Mesenchymal stem cell (in vitro differentiated cells and primary cell): ENCODE measurements around the gene ZFPM1.

ENCODE experiments used
- DNase-seq: peaks from one replicate; pipeline ENCODE4 v3.0.0-alpha.2; 2013
- H2AFZ ChIP-seq: one replicate; pipeline ENCODE4 v1.6.1; 2013; ENCODE audit warnings: low read depth, mild to moderate bottlenecking, control low read depth, inconsistent platforms, low read length, moderate library complexity
- H2AK5ac ChIP-seq: 2 replicates; pipeline ENCODE4 v1.6.1; 2013; ENCODE audit warnings: low read length, moderate library complexity, mild to moderate bottlenecking, inconsistent platforms; ENCODE audit not compliant: severe bottlenecking
- H2BK120ac ChIP-seq: one replicate; pipeline ENCODE4 v1.6.1; 2013; ENCODE audit warnings: low read depth, mild to moderate bottlenecking, inconsistent platforms, low read length, moderate library complexity
- H2BK12ac ChIP-seq, 2 experiments: one replicate each; pipeline ENCODE4 v1.6.1; 2013; ENCODE audit warnings: inconsistent platforms in 2 of 2, low read length in 2 of 2, mild to moderate bottlenecking in 2 of 2, moderate library complexity in 2 of 2, control low read depth in 1 of 2
- H2BK15ac ChIP-seq: one replicate; pipeline ENCODE4 v1.6.1; 2013; ENCODE audit warnings: mild to moderate bottlenecking, low read depth, inconsistent platforms; ENCODE audit not compliant: poor library complexity, severe bottlenecking
- H2BK5ac ChIP-seq: 2 replicates; pipeline ENCODE4 v1.6.1; 2013; ENCODE audit warnings: low read depth, mild to moderate bottlenecking, low read length, control low read depth, inconsistent platforms; ENCODE audit not compliant: poor library complexity, severe bottlenecking
- H3K14ac ChIP-seq, 2 experiments: one replicate each; pipeline ENCODE4 v1.6.1; 2013; ENCODE audit warnings: inconsistent platforms in 2 of 2, low read length in 2 of 2, control low read depth in 1 of 2, mild to moderate bottlenecking in 1 of 2, moderate library complexity in 1 of 2
- H3K18ac ChIP-seq, 2 experiments: one replicate each; pipeline ENCODE4 v1.6.1; 2013; ENCODE audit warnings: inconsistent platforms in 2 of 2, low read length in 2 of 2, control low read depth in 1 of 2, low read depth in 1 of 2, mild to moderate bottlenecking in 1 of 2
- H3K23ac ChIP-seq, 2 experiments: one replicate each; pipeline ENCODE4 v1.6.1; 2013; ENCODE audit warnings: inconsistent platforms in 2 of 2, low read length in 2 of 2, mild to moderate bottlenecking in 2 of 2, moderate library complexity in 2 of 2, control low read depth in 1 of 2
- H3K27ac ChIP-seq: 2 replicates; pipeline ENCODE4 v1.5.1; 2013; ENCODE audit warnings: mild to moderate bottlenecking, moderate library complexity, low read length, control low read depth, inconsistent platforms; ENCODE audit not compliant: poor library complexity, severe bottlenecking
- H3K27me3 ChIP-seq, 2 experiments: 2 replicates each; pipeline versions ENCODE4 v1.6.1 to v1.7.0; 2013; ENCODE audit warnings: low read length in 2 of 2, mild to moderate bottlenecking in 2 of 2, moderate library complexity in 2 of 2, control low read depth in 1 of 2, inconsistent platforms in 1 of 2; ENCODE audit not compliant: control insufficient read depth in 1 of 2, insufficient read depth in 1 of 2
- H3K36me3 ChIP-seq, 2 experiments: 2 replicates each; pipeline versions ENCODE4 v1.6.1 to v1.7.0; 2013; ENCODE audit warnings: low read length in 2 of 2, control low read depth in 1 of 2, inconsistent platforms in 1 of 2, low read depth in 1 of 2, mild to moderate bottlenecking in 1 of 2; ENCODE audit not compliant: insufficient read depth in 2 of 2, control insufficient read depth in 1 of 2
- H3K4ac ChIP-seq, 2 experiments: one replicate each; pipeline ENCODE4 v1.6.1; 2013; ENCODE audit warnings: inconsistent platforms in 2 of 2, low read length in 2 of 2, mild to moderate bottlenecking in 2 of 2, moderate library complexity in 2 of 2, control low read depth in 1 of 2, low read depth in 1 of 2
- H3K4me1 ChIP-seq: 2 replicates; pipeline ENCODE4 v1.6.1; 2013; ENCODE audit warnings: low read depth, low read length, control low read depth; ENCODE audit not compliant: control insufficient read depth, insufficient read depth
- H3K4me2 ChIP-seq: 2 replicates; pipeline ENCODE4 v1.6.1; 2013; ENCODE audit warnings: low read length, mild to moderate bottlenecking, inconsistent platforms; ENCODE audit not compliant: poor library complexity, severe bottlenecking
- H3K4me3 ChIP-seq, 2 experiments: 2 replicates each; pipeline versions ENCODE4 v1.5.1 to v1.7.0; 2013; ENCODE audit warnings: low read length in 2 of 2, mild to moderate bottlenecking in 2 of 2, control low read depth in 1 of 2, low read depth in 1 of 2; ENCODE audit not compliant: insufficient read depth in 1 of 2
- H3K79me1 ChIP-seq: replicated peaks from 2 replicates; pipeline ENCODE4 v1.6.1; 2013; ENCODE audit warnings: mild to moderate bottlenecking, control low read depth, low read length, inconsistent platforms; ENCODE audit not compliant: poor library complexity, severe bottlenecking
- H3K9ac ChIP-seq: 2 replicates; pipeline ENCODE4 v1.7.0; 2013; ENCODE audit warnings: mild to moderate bottlenecking, low read length, moderate library complexity
- H3K9me3 ChIP-seq: 2 replicates; pipeline ENCODE4 v1.7.0; 2013; ENCODE audit warnings: mild to moderate bottlenecking, low read length; ENCODE audit not compliant: control insufficient read depth
- H4K8ac ChIP-seq: one replicate; pipeline ENCODE4 v1.6.1; 2013; ENCODE audit warnings: inconsistent platforms, mild to moderate bottlenecking, low read length, moderate library complexity
- H4K91ac ChIP-seq: one replicate; pipeline ENCODE4 v1.6.1; 2013; ENCODE audit warnings: mild to moderate bottlenecking, low read length, inconsistent platforms
- WGBS: methylation state at CpG from one replicate; pipeline ENCODE4 v1.1.7; 2013; ENCODE audit warnings: mixed read lengths; 5-methylcytosine and 5-hydroxymethylcytosine counted together

The ZFPM1 gene

DNA sequence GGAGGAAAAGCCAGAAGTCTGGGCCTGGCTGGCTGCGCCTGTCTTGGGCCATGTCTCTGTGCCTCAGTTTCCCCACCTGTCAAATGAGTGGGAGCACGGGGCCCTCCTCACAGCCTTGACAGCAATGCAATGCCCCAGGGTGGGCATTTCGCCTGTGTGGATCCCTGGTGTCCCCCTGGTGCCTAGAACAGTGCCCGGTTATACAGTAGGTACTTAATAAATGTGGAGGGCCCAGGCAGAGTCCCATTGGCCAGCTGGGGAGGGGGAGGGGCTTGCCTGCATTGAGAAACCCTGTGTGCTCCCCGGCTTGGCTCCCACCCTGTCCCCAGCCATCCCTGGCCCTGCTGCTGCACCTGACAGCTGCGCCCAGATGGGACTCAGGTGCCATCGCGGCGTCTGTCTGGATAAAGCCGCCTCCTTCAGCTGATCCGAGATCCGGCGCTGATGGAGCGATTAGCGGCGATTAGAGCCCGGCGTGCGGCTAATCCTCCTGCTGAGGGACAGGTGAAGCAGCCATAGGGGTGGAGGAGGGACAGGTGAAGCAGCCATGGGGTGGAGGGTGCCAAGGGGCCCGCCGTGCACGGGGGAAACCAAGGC, 12.4 kb downstream of the ZFPM1 start:
- no peak overlapping the region for H2BK120ac ChIP-seq
- H2BK12ac ChIP-seq = no peak overlapping the region
- no peak overlapping the region for H3K4me3 ChIP-seq
- no peak overlapping the region for H3K4ac ChIP-seq
- no peak overlapping the region for H3K9ac ChIP-seq
- no peak overlapping the region for H4K8ac ChIP-seq
- no peak overlapping the region for H2AK5ac ChIP-seq
- H2BK15ac ChIP-seq = no peak overlapping the region
- WGBS = 98% methylated on average over 22 of the region's 22 CpGs
- no peak for DNase-seq
- H4K91ac ChIP-seq = no peak overlapping the region
- H3K4me2 ChIP-seq = no peak overlapping the region
- no peak overlapping the region for H2AFZ ChIP-seq
- no peaks in the 10 kb centered on the region for H3K27me3 ChIP-seq
- H3K9me3 ChIP-seq = no peaks in the 10 kb centered on the region
- H3K36me3 ChIP-seq = peaks cover 0 to 5% of the 10 kb centered on the region in 2 experiments
- no peak overlapping the region for H3K14ac ChIP-seq
- no peak overlapping the region for H2BK5ac ChIP-seq
- H3K27ac ChIP-seq = no peak overlapping the region
- H3K23ac ChIP-seq = no peak overlapping the region
- H3K4me1 ChIP-seq = peaks cover 25% of the 10 kb centered on the region
- H3K18ac ChIP-seq = no peak overlapping the region
- H3K79me1 ChIP-seq = peaks cover 54% of the 10 kb centered on the region

DNA sequence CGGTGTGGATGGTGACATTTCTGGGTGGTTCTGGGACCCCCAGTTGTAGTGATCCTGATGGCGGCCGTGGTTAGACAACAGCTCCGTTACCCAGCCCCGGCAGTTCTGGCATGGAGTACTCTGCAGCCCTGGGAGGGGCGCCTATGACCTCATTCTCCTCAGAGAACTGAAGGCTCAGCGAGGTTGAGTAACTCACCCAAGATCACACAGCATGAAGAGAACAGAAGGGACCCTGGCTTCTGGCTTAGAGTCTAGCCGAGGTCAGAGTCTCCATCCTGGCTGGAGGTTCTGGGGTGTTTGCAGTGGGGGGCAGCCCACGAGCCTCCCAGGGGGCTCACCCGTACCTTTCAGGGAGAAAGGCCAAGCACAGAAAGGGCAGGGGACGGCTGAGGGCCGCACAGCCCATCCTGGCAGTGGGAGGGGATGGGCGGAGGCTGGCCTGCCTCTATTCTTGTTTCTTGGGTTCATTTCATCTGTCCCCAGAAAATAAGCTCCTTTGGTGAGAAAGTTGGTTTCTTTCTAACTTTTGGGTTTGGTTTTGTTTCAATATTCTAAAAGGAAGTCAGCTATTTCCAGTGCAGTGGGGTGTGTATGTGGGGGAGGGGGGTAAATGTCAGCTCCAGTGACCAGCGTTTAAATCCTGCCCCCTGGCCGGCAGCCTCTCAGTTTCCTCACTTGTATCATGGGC, 13.2 kb downstream of the ZFPM1 start:
- Histone ChIP-seq H3K36me3 (peaks cover 0 to 6% of the 10 kb centered on the region in 2 experiments), H4K8ac (no peak overlapping the region), H3K4me1 (peaks cover 23% of the 10 kb centered on the region), H3K4ac (no peak overlapping the region), H2AFZ (no peak overlapping the region), H2BK120ac (no peak overlapping the region), H4K91ac (no peak overlapping the region), H3K23ac (no peak overlapping the region), H2BK5ac (no peak overlapping the region), H3K9me3 (no peaks in the 10 kb centered on the region), H3K9ac (no peak overlapping the region), H3K27me3 (no peaks in the 10 kb centered on the region), H2BK15ac (no peak overlapping the region), H3K4me3 (no peak overlapping the region), H2BK12ac (no peak overlapping the region), H3K27ac (no peak overlapping the region), H3K14ac (no peak overlapping the region), H3K4me2 (no peak overlapping the region), H3K18ac (no peak overlapping the region), H3K79me1 (peaks cover 53% of the 10 kb centered on the region), H2AK5ac (no peak overlapping the region)
- DNase-seq = no peak
- WGBS = 87% methylated on average over 15 of the region's 15 CpGs

DNA sequence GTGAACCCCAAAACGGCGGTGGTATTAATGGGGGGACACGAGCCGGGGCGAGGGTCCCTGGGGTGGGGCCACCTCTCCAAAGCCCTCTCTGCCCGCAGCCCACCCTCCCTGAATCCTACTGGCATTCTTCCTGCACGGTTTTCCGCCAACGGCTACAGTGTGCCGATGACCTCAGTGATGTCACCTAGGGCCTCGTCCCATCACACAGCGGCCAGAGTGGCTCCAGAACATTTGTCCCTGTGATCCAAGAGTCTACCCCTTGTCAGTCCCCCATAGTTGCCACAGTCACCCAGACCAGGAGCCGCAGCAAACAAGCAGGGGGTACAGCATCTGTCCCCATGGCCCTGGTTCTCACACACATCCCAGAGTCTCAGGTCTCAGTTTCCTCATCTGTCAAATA, 13.9 kb downstream of the ZFPM1 start:
- Histone ChIP-seq H4K8ac (no peak overlapping the region), H3K4ac (no peak overlapping the region), H3K27me3 (no peaks in the 10 kb centered on the region), H2BK120ac (no peak overlapping the region), H2AFZ (no peak overlapping the region), H3K18ac (no peak overlapping the region), H3K4me3 (no peak overlapping the region), H3K9me3 (no peaks in the 10 kb centered on the region), H4K91ac (no peak overlapping the region), H2BK12ac (no peak overlapping the region), H3K14ac (no peak overlapping the region), H3K4me2 (no peak overlapping the region), H3K4me1 (peaks cover 22% of the 10 kb centered on the region), H2BK5ac (no peak overlapping the region), H3K27ac (no peak overlapping the region), H3K9ac (no peak overlapping the region), H3K79me1 (peaks cover 49% of the 10 kb centered on the region), H2BK15ac (no peak overlapping the region), H3K36me3 (peaks cover 0 to 9% of the 10 kb centered on the region in 2 experiments), H3K23ac (no peak overlapping the region), H2AK5ac (no peak overlapping the region)
- no peak for DNase-seq
- 90% methylated on average over 13 of the region's 13 CpGs for WGBS

DNA sequence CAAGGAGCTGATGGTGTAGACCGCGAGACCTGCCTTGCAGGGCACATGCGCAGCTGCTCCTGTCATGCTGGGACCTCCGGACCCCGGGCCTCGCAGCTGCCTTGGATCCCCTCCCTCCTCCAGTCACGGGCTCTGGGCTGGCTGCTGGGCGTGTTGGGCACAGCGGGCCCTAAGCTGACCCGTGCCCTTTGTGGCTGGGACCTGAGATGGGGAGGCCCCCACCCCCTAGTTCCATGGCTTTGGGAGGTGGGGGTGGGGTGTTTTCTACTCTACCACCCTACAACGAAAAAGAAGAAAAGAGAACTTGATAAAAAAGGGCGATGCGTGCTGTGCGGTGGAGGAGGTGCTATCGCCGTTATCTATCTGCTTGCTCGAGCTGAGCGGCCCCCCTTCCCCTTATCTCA, 14.5 kb downstream of the ZFPM1 start:
- Histone ChIP-seq H3K4me3 (no peak overlapping the region), H3K18ac (no peak overlapping the region), H3K27ac (no peak overlapping the region), H3K23ac (no peak overlapping the region), H3K4ac (no peak overlapping the region), H3K4me2 (no peak overlapping the region), H4K8ac (no peak overlapping the region), H2BK12ac (no peak overlapping the region), H3K9me3 (no peaks in the 10 kb centered on the region), H2BK120ac (no peak overlapping the region), H3K4me1 (peaks cover 17% of the 10 kb centered on the region), H4K91ac (no peak overlapping the region), H2AK5ac (no peak overlapping the region), H3K9ac (no peak overlapping the region), H3K79me1 (peaks cover 43% of the 10 kb centered on the region), H3K36me3 (peaks cover 0 to 9% of the 10 kb centered on the region in 2 experiments), H3K14ac (no peak overlapping the region), H3K27me3 (no peaks in the 10 kb centered on the region), H2AFZ (no peak overlapping the region), H2BK5ac (no peak overlapping the region), H2BK15ac (no peak overlapping the region)
- no peak for DNase-seq
- 90% methylated on average over 13 of the region's 18 CpGs for WGBS
